Loucy (cell line): ENCODE measurements around the gene ARL5A.

Source experiments
- CTCF ChIP-seq: fragments of 200-600 bp; sonication (generic); conservative IDR thresholded peaks from 2 replicates; pipeline ENCODE4 v1.5.1; 2014; ENCODE audit warnings: mild to moderate bottlenecking, antibody characterized with exemption, low read length
- EZH2phosphoT487 ChIP-seq: fragments of 200-600 bp; IDR thresholded peaks from 2 replicates; pipeline ENCODE4 v1.6.1; 2018; ENCODE audit warnings: antibody characterized with exemption, mild to moderate bottlenecking, moderate library complexity, borderline replicate concordance

- TF ChIP-seq CTCF = no peak
- no peak for TF ChIP-seq EZH2phosphoT487
These were observed 44.2 kb upstream of the ARL5A start for GRCh38 chr2:151872463-151872862.
